Muscle of arm (tissue), 14 donors: ENCODE data around the gene RTN3. TPM values are rescaled to one million over a fixed set of nuclear protein-coding genes. Genes with fewer than 3 reads are reported as not detected.
A peak's percentile ranks its signal among the peaks of the same experiment; 100 is the strongest.
"Not testable (repeated sequence)": the region's sequence is repeated elsewhere in the genome, so short reads cannot be mapped to it uniquely, and the experiment has no call there.

Experiments
- DNase-seq: peaks from one replicate; pipeline ENCODE4 v3.0.0-alpha.2; 2013
- long read RNA-seq, 11 donors: transcript quantifications; one replicate each; lab custom pipeline, GENCODE V29; 2026
- polyA plus RNA-seq, 12 donors: library from polyadenylated mRNA; unstranded; fragments of 120-200 nt; gene quantifications; one replicate each; pipeline ENCODE4 v1.2.1, GENCODE V29; 2013; ENCODE audit not compliant: insufficient read length in 12 of 12

Gene RTN3
- polyA plus RNA-seq = 100 to 1,000 TPM in 1 of 12 donors, 10 to 100 TPM in 10, not detected in 1; 53.7 to 124 (median 63.1) TPM
- long read RNA-seq, donor 1, transcript RTN3-208 (7 exons, 2,532 nt) = major isoform, 80 of 112 reads
- long read RNA-seq, donor 1, partial matches to known transcripts = 30 of 112 reads
- long read RNA-seq, donor 1, other reads (novel, unspliced or antisense) = 0 of 112 reads
- long read RNA-seq, donor 2, full-length matches to known transcripts = 24 of 68 reads
- long read RNA-seq, donor 2, partial matches to known transcripts = 44 of 68 reads
- long read RNA-seq, donor 2, other reads (novel, unspliced or antisense) = 0 of 68 reads
- long read RNA-seq, donor 3, transcript RTN3-208 (7 exons, 2,532 nt) = major isoform, 11 of 12 reads
- long read RNA-seq, donor 3, partial matches to known transcripts = 0 of 12 reads
- long read RNA-seq, donor 3, other reads (novel, unspliced or antisense) = 0 of 12 reads
- long read RNA-seq, donor 4, transcript RTN3-208 (7 exons, 2,532 nt) = major isoform, 5 of 6 reads
- long read RNA-seq, donor 4, partial matches to known transcripts = 0 of 6 reads
- long read RNA-seq, donor 4, other reads (novel, unspliced or antisense) = 0 of 6 reads
- long read RNA-seq, donor 5 = 0 reads
- long read RNA-seq, donor 6, full-length matches to known transcripts = 19 of 19 reads
- long read RNA-seq, donor 6, partial matches to known transcripts = 0 of 19 reads
- long read RNA-seq, donor 6, other reads (novel, unspliced or antisense) = 0 of 19 reads
- long read RNA-seq, donor 7, transcript RTN3-208 (7 exons, 2,532 nt) = major isoform, 14 of 14 reads
- long read RNA-seq, donor 7, partial matches to known transcripts = 0 of 14 reads
- long read RNA-seq, donor 7, other reads (novel, unspliced or antisense) = 0 of 14 reads
- long read RNA-seq, donor 8, transcript RTN3-208 (7 exons, 2,532 nt) = major isoform, 23 of 25 reads
- long read RNA-seq, donor 8, partial matches to known transcripts = 0 of 25 reads
- long read RNA-seq, donor 8, other reads (novel, unspliced or antisense) = 0 of 25 reads
- long read RNA-seq, donor 9, transcript RTN3-208 (7 exons, 2,532 nt) = major isoform, 17 of 17 reads
- long read RNA-seq, donor 9, partial matches to known transcripts = 0 of 17 reads
- long read RNA-seq, donor 9, other reads (novel, unspliced or antisense) = 0 of 17 reads
- long read RNA-seq, donor 10, full-length matches to known transcripts = 17 of 34 reads
- long read RNA-seq, donor 10, partial matches to known transcripts = 17 of 34 reads
- long read RNA-seq, donor 10, other reads (novel, unspliced or antisense) = 0 of 34 reads
- long read RNA-seq, donor 11, transcript RTN3-208 (7 exons, 2,532 nt) = major isoform, 34 of 38 reads
- long read RNA-seq, donor 11, partial matches to known transcripts = 0 of 38 reads
- long read RNA-seq, donor 11, other reads (novel, unspliced or antisense) = 0 of 38 reads

DNA sequence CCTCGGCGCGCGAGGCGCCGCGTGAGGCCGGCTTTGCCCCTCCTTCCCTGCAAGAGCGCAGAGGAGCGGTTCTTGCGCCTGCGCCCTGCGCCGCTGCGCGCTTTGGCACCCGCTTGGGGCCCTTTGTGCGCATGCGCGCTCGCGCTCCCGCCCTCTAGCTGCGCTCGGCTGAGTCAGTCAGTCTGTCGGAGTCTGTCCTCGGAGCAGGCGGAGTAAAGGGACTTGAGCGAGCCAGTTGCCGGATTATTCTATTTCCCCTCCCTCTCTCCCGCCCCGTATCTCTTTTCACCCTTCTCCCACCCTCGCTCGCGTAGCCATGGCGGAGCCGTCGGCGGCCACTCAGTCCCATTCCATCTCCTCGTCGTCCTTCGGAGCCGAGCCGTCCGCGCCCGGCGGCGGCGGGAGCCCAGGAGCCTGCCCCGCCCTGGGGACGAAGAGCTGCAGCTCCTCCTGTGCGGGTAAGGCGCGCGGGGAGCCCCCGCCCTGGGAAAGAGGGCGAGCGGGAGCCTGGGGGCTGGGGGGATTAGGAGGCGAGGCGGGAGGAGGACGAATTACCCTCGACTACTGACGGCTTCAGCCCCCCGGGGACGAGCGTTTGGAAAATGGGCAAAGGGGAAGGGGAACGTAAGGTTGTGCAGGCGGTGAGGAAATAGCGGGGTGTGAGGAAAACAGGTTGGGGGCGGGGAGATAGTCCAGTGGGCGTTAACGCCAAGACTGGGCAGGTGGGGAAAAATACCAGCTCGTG is at the start of gene RTN3:
Gene RTN3 (plus strand): TSS at position 180 of the 745 bp plus-strand sequence. CDS start 137 bp downstream, at position 317.
- peak; percentile 99 for DNase-seq

GRCh38 chr11:63635762-63636465 is 45.4 kb upstream of the RTN3 start:
- DNase-seq = peak; percentile 46

- DNase-seq = not testable (repeated sequence)
Measured at GRCh38 chr11:63638436-63638835, 42.9 kb upstream of the RTN3 start.

DNA sequence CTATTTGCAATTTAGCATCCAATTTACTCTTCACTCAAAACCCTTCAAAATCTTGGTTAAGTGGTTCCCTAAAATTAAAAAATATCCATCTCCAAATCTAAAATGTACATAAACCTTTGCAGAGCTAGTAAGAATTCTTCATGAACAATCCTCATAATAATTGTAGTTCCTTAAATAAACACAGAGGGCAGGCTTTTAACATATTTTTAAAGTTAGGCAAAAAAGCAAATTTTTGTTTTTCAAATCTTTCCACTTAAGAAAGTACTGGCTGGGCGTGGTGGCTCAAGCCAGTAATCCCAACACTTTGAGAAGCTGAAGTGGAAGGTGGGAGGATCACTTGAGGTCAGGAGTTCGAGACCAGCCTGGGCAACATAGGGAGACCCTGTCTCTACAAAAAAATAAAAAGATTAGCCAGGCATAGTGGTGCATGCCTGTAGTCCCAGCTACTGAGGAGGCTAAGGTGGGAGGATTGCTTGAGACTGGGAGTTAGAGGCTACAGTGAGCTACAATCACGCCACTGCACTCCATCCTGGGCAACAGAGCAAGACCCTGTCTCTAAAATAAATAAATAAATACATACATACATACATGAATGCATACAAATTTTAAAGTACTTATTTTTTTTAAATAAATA is 42.0 kb upstream of the RTN3 start:
- DNase-seq = no peak

- DNase-seq = no peak
Measured at GRCh38 chr11:63641727-63642126, 39.6 kb upstream of the RTN3 start.

DNA sequence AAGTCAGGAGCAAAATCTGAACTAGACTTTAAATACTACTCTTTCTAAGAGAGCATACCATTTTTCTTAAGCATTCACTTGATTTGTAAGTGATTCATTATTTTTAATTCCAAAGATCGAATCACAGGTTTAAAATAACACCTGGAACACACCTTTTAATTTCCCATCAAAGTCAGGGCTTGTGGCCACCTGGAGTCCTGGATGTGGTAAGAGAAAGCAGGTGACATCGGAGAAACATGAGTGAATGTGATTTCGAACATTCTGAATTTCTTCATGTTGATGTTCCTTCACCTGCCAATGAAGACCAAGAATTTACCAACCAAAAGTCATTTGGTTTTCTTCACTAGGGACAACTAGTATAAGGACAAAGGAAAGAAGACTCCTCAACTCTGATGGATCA is 38.1 kb upstream of the RTN3 start:
- DNase-seq = no peak

DNA sequence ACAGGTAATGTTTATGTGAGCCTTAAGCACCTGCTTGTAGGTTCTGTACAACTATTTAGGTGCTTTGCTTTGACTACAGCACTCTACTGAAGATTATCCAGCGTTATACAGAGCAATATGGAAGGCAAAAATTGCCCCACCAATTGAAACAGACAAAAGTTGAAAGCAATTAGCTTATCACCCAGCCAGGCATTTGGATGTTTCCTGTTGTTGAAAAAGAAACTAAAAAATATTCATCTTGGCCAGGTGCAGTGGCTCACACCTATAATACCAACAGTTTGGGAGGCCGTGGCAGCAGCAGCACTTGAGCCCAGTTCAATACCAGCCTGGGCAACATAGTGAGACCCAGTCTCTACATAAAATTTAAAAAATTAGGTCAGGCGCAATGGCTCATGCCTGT is 28.6 kb upstream of the RTN3 start:
- DNase-seq = no peak

GRCh38 chr11:63660972-63661371 is 20.3 kb upstream of the RTN3 start:
- DNase-seq = no peak

- no peak for DNase-seq
Measured at GRCh38 chr11:63663809-63664208, 17.5 kb upstream of the RTN3 start.

DNA sequence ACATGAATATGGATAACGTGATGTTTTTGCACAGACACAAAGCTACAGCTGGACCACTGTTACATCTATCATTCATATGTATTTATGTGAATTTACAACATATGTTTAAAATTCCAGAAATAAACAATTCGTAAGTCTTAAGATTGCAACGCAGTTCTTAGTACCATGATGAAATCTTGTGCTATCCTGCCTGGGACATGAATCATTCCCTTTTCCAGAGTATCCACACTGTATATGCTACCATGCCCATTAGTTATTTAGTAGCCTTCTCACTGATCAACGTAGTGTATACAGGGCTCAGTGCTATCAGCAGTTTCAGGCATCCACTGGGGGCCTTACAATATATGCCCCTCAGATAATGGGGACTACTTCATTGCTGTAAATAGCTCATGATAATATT is 14.4 kb upstream of the RTN3 start:
- DNase-seq = no peak

GRCh38 chr11:63667995-63668795 is 13.1 kb upstream of the RTN3 start:
- DNase-seq = no peak

DNA sequence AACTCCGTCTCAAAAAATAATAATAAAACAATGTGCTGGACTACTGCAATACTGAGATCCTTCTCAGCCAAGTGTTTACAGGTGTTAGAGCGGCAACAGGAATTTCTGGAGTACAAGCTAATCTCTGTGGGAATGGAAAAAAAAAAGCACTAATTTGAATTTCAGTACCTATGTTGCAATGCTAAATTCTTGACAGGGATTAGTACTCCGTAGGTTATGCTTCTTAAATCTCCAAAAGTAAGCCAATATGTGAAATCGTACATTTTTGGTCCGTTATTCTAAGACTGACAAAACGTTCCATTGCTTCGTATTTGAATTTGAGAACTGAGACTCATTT is 11.2 kb upstream of the RTN3 start:
- DNase-seq = no peak

GRCh38 chr11:63670433-63671321 is 10.6 kb upstream of the RTN3 start:
- DNase-seq = peak; percentile 58

DNA sequence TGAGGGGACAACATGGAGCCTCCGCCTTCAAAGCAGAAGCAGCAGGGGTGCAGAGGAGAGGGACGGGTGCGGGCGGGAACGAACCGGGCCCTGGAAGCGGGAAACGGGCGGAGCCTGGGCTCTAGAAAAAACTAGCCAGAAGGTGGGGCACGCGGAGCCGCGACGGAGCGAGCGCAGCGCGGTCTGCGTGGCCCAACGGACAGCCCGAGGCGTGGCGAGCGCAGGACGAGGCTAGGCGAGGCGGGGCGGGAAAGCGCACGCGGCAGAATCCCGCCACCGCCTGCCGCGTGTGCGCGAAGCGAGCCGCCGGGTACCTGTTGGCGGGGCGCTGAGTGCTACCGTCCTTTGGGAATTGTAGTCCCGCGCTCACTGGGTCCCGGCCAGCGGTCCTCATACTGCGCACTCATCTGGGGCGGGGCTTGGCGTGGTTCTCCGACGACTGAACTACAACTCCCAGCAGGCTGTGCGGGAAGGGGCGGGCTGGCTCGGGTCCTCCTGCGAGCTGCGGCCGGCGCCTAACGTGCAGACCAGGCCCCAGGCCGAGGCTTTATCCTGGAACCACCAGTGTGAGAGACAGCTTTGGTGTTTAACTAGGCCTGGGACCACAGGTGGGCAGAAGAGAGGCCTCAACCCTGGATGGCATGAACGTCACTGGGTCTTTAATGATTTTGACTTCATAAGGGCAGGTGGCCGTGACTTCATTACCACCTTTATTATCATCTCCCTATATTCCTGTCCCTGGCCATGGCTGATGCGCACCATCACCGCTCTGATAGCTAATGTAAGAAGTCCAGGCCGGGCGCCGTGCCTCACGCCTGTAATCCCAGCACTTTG is 9.8 kb upstream of the RTN3 start, which contains the start of gene ATL3:
Gene ATL3 (minus strand): TSS at position 55 of the 834 bp plus-strand sequence. CDS start 41 bp downstream, at position 14.
- peak; percentile 97 for DNase-seq

GRCh38 chr11:63672156-63672463 is 9.2 kb upstream of the RTN3 start:
- no peak for DNase-seq

DNA sequence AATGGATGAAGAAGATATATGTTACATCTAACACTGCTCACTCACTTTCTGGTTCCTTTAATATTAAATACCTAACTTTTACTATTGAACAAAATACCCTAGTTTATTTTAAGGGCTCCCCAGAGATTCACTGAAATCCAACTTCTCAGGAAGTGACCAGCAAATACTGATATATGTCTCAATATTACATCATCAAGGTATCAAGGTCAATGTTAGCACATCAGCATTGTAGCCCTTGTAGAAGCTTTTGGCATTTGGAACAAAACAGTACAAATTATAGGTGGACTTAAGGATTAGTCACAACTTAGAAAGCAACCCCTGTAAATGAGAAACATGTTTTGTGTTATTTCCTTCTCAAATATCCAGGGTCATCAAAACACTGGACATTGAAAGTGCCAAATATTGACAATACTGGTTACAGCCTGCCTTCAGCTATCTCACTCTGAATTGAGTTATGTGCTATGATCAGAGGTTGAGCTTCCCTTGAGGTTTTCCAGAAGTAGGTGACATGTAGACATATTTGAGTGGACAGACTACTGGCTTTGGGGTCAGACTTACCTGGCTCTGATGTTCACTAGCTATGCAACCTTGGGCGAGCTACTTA is 8.3 kb upstream of the RTN3 start:
- DNase-seq = no peak
